ENCODE data around the gene CRYL1.

The CRYL1 gene

DNA sequence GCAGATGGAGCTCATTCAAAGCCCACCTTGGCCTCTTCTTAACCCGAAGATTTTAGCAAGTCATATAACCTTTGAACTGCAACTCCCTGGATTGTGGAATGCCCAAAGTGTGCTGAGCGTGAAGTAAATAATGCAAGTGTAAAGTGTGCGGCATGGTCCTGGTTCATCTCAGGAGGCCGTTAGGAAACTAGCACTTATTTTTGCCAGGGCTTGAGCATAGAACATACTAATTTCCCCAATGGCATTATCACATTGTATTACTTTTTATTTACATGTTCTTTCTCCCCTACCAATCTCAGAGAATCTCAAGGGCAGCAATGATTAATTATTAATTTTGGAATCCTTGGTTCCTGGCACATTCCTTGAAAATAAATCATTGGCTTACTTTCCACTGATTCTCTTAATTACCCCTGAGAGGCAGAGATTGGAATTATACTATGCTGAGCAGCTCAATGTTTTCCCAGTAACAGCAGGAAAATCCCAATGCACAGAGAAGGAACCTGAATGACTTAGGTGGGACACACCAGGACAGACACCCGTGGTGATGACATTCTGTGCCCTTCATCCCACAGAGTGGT lies 164.7 kb downstream of the CRYL1 start:
- H3K4me3 ChIP-seq (replicated peaks; ENCODE audit: low read depth, low read length), result no peak overlapping the region
- no peak for DNase-seq (ENCODE audit: low read depth)
- TF ChIP-seq, protein P1, sequence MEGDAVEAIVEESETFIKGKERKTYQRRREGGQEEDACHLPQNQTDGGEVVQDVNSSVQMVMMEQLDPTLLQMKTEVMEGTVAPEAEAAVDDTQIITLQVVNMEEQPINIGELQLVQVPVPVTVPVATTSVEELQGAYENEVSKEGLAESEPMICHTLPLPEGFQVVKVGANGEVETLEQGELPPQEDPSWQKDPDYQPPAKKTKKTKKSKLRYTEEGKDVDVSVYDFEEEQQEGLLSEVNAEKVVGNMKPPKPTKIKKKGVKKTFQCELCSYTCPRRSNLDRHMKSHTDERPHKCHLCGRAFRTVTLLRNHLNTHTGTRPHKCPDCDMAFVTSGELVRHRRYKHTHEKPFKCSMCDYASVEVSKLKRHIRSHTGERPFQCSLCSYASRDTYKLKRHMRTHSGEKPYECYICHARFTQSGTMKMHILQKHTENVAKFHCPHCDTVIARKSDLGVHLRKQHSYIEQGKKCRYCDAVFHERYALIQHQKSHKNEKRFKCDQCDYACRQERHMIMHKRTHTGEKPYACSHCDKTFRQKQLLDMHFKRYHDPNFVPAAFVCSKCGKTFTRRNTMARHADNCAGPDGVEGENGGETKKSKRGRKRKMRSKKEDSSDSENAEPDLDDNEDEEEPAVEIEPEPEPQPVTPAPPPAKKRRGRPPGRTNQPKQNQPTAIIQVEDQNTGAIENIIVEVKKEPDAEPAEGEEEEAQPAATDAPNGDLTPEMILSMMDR (IDR thresholded peaks at IDR 0.05; ENCODE audit: low read length, missing control alignments), result no peak

DNA sequence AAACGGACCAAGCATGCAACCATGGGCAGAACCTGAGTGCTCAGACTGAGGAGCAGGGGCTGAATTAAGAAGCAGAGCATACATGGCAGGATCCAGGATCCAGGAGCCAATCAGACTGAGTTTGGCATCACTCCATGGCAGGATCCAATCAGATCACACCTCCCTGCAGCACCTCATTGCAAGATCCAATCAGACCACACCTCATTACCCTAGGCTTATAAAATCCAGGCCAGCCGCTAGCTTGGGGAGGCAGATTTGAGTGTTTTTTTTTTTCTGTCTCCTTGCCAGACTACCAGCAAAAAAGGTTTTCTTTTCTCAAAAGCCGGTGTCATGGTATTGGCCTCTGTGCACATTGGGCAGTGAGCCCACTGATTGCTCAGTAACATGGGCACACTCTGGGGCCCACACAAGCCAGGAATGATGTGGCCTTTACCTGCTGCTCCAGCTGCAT lies 165.6 kb downstream of the CRYL1 start:
- DNase-seq (ENCODE audit: low read depth), result peak; percentile 48
- TF ChIP-seq, protein P1 (IDR thresholded peaks at IDR 0.05; ENCODE audit: low read length, missing control alignments), result no peak
- H3K4me3 ChIP-seq (replicated peaks; ENCODE audit: low read depth, low read length), result no peak overlapping the region

GRCh38 chr13:20359335-20359734 lies 166.3 kb downstream of the CRYL1 start:
- no peak overlapping the region for H3K4me3 ChIP-seq (replicated peaks; ENCODE audit: low read depth, low read length)
- DNase-seq (ENCODE audit: low read depth), result peak; percentile 96
- TF ChIP-seq, protein P1 (IDR thresholded peaks at IDR 0.05; ENCODE audit: low read length, missing control alignments), result no peak

- no peak for DNase-seq (ENCODE audit: low read depth)
- H3K4me3 ChIP-seq (replicated peaks; ENCODE audit: low read depth, low read length), result no peak overlapping the region
- TF ChIP-seq, protein P1 (IDR thresholded peaks at IDR 0.05; ENCODE audit: low read length, missing control alignments), result no peak
Observed at GRCh38 chr13:20358022-20358421, 167.6 kb downstream of the CRYL1 start.

GRCh38 chr13:20356444-20356843 lies 169.2 kb downstream of the CRYL1 start:
- no peak for DNase-seq (ENCODE audit: low read depth)
- H3K4me3 ChIP-seq (replicated peaks; ENCODE audit: low read depth, low read length), result no peak overlapping the region
- TF ChIP-seq, protein P1 (IDR thresholded peaks at IDR 0.05; ENCODE audit: low read length, missing control alignments), result no peak

DNA sequence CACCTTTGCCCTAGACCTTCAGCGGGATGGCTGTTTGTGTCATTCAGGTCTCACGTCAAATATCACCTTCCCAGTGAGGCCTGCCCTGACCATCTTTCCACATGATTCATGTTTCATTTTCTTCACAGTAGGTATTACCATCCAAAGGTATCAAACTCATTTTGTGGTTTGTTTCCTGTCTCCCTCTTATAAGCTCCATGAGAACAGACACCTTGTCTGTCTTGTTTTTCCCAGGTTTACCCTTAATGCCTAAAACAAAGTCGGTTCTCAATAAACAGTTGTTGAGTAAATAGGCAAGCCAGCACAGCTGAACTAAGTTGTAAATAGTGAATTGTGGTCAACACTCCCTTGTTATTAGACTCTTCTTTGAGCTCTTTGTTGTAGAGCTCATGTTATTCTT lies 170.9 kb downstream of the CRYL1 start:
- TF ChIP-seq, protein P1 (IDR thresholded peaks at IDR 0.05; ENCODE audit: low read length, missing control alignments), result no peak
- H3K4me3 ChIP-seq (replicated peaks; ENCODE audit: low read depth, low read length), result no peak overlapping the region
- DNase-seq (ENCODE audit: low read depth), result no peak

DNA sequence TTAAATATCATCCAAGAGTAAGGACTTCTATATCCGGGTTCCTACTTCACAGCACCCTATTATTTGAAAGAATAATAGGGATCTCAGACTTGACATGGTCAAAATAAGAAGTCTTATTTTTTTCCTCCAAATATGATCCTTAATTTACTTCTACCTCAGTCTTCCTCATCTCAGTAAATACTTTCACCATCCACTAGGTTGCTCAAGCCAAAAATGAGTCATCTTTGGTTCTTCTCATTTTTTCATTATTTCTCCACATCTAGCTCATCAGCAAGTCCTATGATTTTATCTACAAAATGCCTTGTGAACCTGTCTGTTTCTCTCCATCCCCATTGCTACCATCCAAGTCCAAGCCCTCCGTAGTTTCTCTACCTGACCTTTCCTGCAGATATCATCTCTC lies 171.7 kb downstream of the CRYL1 start:
- peak; percentile 62 for DNase-seq (ENCODE audit: low read depth)
- H3K4me3 ChIP-seq (replicated peaks; ENCODE audit: low read depth, low read length), result no peak overlapping the region
- TF ChIP-seq, protein P1 (IDR thresholded peaks at IDR 0.05; ENCODE audit: low read length, missing control alignments), result peak; percentile 29

Data from fibroblast of pulmonary artery (primary cell).